GOT3 (cell line): Measurements from ENCODE around the gene NOB1.
"Not testable (repeated sequence)": the region's sequence is repeated elsewhere in the genome, so short reads cannot be mapped to it uniquely, and the experiment has no call there.

Experiments used
- DNase-seq: peaks from one replicate; lab custom pipeline; 2025; ENCODE audit warnings: mixed read lengths; lab: John Stamatoyannopoulos, UW

Gene NOB1

DNA sequence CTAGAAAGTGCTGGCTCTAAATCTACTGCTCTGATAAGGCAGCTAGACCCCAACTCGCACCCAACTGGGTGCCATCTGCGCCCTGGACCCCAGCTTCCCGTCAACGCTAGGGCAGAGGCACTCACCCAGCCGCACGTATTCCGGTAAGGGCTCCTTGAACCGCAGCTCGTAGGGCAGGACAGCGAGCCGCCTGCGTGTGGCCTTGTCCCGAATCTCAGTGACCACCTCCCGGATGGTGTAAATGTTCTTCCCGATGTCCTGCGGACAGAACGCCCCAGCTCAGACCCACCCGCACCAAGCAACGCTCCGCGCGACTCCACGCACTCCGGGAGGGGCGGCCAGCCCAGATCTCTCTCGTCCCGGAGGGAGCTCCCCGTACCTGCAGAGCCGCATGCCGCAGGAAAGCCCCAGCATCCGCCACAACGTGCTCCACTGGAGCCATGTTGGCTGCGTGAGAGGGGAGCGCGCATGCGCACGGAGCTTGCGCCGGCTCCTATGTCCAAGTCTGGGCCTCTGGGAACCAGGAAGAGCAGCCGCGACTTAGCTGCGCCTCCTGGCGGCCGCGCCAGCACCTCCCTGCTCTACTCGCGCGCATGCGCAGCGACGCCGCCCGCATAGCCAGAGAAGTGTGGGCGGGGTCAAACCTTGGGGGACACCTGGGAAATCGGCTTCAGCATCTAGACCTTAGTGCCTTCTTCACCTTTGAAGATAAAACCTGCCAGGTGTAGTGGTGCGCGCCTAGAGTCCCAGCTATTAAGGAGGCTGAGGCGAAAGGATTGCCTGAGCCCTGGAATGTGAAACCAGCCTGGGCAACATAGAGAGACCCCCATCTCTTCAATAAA, at the start of gene NOB1:
Gene NOB1 (minus strand): TSS at position 458 of the 842 bp plus-strand sequence. CDS start 16 bp downstream, at position 442.
- peak; percentile 88 for DNase-seq

DNA sequence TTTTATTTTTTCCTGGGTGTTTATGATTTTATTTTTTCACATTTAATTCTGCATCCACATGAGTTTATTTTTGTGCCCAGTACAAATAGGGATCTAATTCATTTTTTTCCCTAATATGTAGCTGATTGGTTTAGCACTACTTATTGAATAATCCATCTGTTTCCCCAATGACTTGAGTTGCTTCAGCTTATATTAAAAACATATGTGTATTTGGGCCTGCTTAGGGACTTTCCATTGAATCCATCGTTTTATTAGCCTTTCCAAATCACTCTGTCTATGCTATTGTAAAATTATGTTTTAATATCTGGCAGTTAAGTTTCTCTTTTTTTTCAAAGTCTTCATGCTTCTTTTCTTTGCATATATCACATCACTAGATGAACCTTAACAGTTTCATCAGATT, 49.6 kb upstream of the NOB1 start:
- DNase-seq: no peak

DNA sequence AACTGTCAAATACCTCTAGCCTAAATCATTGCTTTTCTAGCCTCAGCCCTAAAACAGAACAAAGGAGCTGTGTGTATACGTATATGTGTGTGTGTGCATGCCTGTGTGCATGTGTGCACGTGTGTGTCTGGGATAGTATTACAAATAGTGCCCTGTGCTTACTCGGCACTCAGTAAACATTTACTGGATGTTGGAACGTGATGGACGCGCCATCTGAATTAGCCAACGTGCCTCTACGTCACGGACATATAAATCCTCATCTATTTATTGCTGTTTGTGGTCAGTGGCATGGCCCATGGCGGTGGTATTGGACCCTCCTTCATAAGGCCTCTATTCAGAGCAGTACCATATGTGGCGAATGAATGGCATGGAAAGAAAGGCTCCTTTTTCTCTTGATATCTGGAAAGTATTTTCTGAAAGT, 44.9 kb upstream of the NOB1 start:
- no peak for DNase-seq

DNA sequence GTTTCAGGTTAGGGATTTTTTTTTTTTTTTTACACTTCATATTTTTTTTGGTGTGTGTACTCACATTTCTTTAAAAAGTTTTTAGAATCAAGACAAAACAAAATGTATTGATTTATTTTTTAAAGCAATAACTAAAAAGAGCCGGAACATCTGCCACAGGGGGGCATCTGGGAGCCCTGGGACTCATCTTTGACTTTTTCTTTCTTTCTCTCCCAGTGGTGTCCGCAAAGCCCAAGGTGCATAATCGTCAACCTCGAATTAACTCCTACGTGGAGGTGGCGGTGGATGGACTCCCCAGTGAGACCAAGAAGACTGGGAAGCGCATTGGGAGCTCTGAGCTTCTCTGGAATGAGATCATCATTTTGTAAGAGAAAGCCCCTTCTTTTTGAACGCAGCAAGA, 43.7 kb upstream of the NOB1 start:
- DNase-seq: no peak

DNA sequence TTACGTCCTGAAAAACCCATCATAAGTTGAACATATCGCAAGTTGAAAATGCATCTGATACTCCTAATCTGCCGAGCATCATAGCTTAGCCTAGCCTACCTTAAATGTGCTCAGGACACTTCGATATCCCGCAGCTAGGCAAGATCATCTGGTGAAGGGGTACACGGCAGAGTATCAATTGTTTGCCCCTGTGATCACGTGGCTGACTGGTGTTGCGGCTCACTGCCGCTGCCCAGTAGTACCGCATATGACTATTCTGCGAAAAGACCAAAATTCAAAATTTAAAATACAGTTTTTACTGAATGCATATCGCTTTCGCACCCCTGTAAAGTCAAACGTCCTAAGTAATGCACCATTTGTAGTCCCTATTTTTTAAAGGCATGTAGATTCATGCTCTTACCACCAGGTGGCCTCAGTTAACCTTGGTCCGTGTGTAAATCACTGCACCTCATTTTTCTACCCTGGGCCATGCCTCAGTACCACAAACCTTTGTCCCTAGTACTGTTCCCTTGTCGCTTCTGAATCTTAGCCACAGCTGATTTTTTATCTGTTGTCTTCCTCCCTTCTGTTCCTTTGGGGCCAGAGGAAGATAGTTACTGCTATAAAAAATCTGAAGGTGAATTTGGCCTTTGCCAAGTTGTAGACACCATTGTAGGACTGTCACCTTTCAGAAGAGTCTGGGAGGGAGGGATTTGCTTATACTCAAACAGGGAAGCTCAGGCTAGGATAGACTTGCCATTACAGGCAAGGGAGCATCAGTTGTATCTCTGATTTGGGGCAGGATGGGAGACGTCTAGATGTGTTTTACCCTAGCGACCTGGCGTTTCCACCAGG, 41.8 kb upstream of the NOB1 start:
- DNase-seq: no peak

DNA sequence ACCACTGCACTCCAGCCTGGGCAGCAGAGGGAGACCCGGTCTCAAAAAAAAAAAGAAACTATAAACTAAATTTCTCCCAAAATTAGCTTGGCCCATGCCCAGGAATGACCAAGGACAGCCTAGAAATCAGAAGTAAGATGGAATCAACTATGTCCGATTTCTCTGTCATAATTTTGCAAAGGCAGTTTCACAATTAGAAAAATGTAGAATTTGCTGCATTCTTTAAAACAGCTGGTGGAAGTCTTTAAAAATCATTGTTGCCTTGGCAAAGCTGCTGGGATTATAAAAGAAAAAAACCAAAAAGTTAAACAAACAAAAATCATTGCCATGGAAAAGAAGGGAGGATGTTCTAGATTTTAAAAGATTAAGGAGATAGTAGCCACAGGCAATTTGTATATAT, 39.8 kb upstream of the NOB1 start:
- DNase-seq: no peak

DNA sequence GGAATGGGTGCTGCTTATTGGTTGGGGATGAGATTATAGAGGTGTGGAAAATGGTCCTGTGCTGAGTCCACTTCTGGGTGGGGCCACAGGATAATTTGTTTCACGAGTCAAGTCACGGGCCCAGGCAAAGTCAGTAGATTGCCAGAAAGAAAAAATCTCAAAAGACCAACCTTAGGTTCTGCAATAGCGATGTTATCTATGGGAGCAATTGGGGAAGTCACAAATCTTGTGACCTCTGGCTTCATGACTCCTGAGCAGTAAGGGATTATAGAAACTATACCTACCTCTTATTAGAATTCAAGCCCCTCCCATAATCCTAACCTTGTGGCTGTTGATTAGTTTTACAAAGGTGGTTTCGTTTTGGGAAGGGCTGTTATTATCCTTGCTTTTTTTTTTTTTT, 38.8 kb upstream of the NOB1 start:
- DNase-seq: no peak

DNA sequence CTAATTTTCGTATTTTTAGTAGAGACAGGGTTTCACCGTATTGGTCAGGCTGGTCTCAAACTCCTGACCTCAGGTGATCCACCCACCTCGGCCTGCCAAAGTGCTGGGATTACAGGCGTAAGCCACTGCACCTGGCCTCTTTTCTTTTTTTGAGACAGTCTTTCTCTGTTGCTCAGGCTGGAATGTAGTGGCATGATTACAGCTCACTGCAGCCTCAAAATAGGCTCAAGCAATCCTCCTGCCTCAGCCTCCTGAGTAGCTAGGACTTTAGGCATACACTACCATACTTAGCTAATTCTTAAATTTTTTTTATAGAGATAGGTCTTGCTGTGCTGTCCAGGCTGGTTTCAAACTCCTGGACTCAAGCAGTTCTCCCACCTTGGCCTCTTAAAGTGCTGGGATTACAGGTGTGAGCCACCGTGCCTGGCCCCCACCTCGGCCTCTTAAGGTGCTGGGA, 36.7 kb upstream of the NOB1 start:
- DNase-seq: not testable (repeated sequence)

DNA sequence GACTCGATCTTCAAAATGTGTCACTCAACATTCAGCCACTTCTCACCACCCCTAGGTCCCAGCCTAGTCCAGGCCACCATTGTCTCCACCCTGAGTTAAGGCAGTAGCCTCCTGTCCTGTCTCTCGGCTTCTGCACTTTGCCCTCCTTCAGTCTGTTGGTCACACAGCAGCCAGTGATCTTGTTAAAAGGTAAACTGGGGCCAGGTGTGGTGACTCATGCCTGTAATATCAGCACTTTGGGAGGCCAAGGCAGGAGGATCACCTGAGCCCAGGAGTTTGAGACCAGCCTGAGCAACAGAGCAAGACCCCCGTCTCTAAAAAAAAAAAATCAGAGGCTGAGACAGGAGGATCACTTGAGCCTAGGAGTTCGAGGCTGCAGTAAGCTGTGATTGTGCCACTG, 33.2 kb upstream of the NOB1 start:
- DNase-seq: no peak

DNA sequence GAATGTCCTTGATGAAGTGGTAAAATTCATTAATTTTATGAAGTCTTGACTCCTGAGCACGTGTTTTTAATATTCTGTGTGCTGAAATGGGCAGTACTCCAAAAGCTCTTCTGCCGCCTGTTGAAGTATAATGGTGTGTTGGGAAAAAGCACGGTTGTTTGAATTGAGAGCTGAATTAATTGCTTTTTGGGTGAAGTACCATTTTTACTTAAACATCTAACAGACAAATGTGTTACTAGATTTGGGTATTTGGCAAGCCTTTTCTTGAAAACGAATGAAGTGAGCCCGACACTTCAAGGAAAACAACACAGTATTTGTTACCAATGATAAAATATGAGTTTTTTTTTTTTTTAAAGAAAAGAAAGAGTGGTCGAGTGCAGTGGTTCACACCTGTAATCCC, 29.9 kb upstream of the NOB1 start:
- no peak for DNase-seq

DNA sequence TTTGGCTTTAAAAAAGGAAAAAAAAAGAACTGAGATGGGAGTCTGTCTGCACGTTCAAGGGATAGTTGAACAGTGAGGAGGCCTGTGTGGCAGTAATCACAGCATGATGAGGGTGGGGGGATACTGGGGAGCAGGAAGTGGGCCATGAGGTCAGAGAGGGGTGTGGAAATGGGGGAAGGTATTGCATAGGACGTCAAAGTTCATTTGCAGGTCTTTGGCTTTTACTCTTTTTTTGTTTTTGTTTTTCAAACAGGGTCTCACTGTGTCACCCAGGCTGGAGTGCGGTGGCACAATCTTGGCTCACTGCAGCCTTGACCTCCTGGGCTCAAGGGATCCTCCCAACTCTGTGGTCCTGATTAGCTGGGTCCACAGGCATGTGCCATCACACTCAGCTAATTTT, 26.4 kb upstream of the NOB1 start:
- DNase-seq: no peak

DNA sequence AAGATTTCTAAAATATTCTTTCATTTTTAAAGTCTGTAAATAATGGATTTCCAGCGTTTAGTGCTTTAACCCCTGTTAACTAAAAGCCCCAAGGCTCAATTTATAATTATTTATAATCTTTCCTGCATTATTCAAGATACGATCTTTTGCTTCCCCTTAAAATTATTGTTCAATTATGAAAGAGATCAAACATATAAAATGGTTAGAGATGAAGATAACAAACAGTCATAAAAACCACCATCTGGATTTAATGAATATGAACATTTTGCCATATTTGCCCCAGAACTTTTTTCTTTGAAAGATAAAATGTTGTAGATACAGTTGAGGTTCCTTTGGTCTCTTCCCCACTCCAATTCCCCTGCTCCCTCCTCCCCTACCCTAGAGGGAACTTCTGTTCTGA, 25.0 kb upstream of the NOB1 start:
- DNase-seq: no peak

DNA sequence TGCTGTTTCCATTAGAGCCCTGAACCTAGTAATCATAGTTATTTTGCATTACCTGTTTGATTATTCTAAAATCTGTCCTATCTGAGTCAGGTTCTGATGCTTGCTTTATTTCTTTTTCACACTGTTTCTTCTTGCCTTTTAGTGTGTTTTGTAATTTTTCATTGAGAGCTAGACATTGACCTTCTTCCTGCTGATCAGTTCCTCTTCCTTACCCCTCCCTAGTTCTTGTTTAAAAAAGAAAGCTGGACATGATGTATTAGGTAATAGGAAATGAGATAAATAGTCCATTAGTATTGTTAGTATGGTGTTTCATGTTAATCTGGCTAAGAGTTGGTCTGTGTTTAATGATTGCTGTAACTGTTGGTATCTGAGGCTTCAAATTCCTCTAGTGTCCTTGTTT, 20.8 kb upstream of the NOB1 start:
- no peak for DNase-seq

DNA sequence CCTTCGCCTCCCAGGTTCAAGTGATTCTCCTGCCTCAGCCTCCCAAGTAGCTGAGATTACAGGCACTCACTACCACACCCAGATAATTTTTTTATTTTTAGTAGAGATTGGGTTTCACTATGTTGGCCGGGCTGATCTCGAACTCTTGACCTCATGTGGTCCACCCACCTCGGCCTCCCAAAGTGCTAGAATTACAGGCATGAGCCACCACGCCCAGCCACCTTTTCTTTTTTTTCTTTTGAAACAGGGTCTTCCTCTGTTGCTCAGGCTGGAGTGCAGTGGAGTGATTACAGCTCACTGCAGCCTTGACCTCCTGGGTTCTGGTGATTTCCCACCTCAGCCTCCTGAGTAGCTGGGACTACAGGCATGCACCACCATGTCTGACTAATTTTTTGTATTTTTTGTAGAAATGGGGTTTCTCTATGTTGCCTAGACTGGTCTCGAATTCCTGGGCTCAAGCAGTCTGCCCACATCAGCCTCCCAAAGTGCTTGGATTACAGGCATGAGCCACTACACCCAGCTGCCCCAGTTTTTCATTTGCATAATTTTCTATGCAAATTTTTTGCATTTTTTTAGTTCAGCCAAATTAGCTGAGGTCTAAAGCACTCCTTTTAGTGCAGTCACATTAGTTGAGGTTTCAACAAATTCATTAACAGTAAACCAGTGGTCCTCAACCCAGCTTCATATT, 18.7 kb upstream of the NOB1 start:
- DNase-seq: no peak

DNA sequence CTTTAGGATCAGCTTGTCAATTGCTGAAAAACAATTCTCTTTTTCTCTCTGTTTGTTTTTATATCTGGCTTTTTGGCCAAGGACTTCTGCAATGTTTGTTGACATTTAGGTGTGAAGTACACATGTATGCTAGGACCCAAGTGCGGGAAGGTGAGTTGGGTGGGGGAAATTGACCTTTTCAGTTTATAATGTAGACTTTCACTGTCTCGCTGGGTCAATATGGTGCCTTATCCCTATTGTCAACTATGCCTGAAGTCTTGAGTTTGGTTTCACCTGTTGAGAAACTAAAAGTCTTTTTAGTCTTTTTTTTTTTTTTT, 16.9 kb upstream of the NOB1 start:
- no peak for DNase-seq

DNA sequence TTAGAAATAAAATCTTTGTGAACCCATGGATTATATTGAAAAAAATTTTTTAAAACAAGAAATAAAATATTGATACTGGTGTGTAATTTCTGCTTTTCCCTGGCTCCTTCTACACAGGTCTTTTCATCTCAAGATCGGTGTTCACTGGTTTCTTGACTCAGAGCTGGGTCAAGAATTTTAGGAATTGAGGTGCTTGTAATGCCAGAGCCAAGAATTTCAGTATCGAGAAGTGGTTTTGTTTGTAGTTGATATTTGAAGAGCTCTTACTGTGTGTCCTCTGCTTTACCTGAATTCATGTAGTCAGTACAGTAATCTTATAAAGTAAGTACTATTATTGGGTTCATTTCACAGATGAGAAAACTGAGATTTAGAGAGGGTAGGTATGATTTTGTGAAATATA, 14.7 kb upstream of the NOB1 start:
- DNase-seq: no peak

DNA sequence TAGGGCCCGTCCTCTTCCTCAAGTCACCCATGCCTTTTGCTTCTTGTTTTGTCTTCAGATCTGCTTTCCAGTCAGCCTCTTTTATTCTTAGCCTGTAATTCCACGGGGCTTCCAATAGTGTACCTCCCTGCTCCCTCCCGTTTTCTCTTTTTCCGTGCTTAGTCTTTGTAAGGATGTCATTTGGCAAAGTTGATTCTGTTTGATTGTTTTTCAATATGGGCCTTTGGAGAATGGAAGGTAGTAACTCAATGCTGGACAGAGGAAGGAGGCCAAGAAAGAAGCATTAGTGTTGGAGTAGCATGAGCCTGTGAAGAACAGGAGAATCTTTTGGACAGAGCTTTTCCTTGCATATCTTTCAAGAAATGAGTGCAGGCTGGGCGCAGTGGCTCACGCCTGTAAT, 13.9 kb upstream of the NOB1 start:
- no peak for DNase-seq

DNA sequence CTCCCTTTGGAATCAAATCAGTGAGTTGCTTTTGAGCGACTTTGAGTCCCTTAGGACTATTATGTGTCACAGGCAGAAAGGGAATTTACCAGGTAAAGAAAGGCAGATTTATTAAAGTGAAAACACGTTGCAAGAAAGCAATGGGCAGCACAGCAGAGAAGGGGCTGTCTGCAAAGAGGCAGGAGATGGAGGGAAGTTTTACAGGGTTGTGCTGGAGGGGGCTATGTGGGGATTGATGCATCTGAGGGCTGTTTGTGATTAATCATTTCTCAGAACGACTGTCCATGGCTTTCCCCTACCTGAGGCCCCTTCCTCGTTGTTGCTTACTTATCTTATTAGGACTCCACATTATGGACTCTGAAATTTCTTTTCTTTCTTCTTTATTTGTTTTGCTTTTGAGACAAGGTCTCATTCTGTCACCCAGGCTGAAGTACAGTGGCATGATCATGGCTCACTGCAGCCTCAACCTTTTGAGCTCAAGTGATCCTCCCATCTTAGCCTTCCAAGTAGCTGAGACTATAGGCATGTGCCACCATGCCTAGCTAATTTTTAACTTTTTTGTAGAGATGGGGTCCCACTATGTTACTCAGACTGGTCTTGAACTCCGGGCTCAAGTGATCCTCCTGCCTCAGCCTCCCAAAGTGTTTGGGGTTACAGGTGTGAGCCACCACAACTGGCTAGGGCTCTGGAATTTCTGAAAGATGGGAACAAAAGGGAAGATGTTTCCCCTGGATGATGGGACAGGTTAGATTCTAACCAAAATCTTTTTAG, 12.9 kb upstream of the NOB1 start:
- no peak for DNase-seq

DNA sequence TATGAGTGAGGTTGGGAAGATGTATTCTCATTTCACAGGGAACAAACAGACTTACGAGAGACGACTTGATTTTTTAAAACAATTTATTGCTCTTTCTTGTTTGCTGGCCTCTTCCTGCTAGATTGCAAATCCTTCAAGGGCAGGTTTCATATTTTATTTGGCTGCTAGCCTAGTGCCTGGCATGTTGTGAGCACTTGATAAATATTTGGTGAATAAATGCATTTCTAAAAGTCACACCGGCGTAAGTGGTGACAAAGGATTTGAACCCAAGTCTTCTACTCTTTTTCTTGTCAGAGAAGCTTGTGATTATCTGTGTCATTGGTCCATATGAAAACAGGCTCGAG, 8.8 kb upstream of the NOB1 start:
- no peak for DNase-seq

DNA sequence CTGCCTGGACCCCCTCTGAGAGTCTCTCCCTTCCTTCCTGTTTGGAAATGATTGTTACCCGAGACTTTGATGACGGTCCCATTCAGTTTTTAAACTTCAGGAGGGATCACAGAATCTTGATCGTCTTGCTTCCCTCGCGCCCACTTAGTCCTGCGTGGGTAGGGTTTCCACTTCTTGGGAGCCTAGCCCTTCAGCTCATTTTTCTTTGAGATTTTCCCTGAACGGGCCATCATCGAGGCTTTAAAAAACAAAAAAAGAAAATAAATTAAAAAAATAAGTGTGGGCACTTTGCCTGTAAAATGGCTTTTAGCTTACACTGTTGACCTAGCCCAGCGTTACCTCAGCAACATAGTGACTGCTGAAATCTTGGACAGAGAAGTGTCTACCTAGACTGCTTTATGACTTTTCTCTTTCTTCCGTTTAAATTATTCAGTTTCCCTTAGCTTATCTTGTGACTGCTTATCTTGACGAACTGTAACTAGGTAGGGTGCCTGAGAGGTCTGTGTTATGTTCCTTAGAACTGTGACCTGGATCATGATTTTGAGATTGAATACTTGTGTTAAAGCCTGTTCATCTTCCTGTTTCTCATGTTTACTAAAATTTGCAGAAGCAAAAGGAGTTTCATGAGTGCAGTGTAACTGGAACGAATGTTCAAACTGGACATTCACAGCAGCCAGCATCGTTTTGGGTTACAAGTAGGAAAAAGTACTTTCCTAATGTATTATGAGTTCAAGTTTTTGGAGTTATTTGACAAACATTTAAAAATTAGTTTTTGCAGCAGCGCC, 8.3 kb upstream of the NOB1 start:
- no peak for DNase-seq
